ENCODE data around the gene CYP17A1.
"Not testable (repeated sequence)": the region's sequence is repeated elsewhere in the genome, so short reads cannot be mapped to it uniquely, and the experiment has no call there.

Gene CYP17A1

GRCh38 chr10:102837230-102837721, at the start of gene CYP17A1:
TSS of gene CYP17A1 (minus strand) at chr10:102837413. CDS start at chr10:102837361, 52 bp downstream.
- DNase-seq = no peak

- DNase-seq = no peak
Measured at GRCh38 chr10:102880256-102880655, 43.0 kb upstream of the CYP17A1 start.

GRCh38 chr10:102878629-102879028, 41.4 kb upstream of the CYP17A1 start:
- DNase-seq = no peak

GRCh38 chr10:102876747-102877153, 39.5 kb upstream of the CYP17A1 start:
- DNase-seq = no peak

- no peak for DNase-seq
Measured at GRCh38 chr10:102872163-102872562, 35.0 kb upstream of the CYP17A1 start.

GRCh38 chr10:102870221-102870620, 33.0 kb upstream of the CYP17A1 start:
- no peak for DNase-seq

- no peak for DNase-seq
Measured at GRCh38 chr10:102869258-102870198, 32.3 kb upstream of the CYP17A1 start, which contains the start of gene AS3MT. TSS of gene AS3MT (plus strand) at chr10:102869470. CDS start at chr10:102869593, 123 bp downstream.

GRCh38 chr10:102868911-102869257, 31.7 kb upstream of the CYP17A1 start:
- DNase-seq = no peak

- no peak for DNase-seq
Measured at GRCh38 chr10:102865620-102866019, 28.4 kb upstream of the CYP17A1 start.

- no peak for DNase-seq
Measured at GRCh38 chr10:102863660-102864059, 26.4 kb upstream of the CYP17A1 start.

- DNase-seq = no peak
Measured at GRCh38 chr10:102859911-102860310, 22.7 kb upstream of the CYP17A1 start.

- no peak for DNase-seq
Measured at GRCh38 chr10:102856758-102857424, 19.7 kb upstream of the CYP17A1 start.

GRCh38 chr10:102855731-102856436, 18.7 kb upstream of the CYP17A1 start:
- DNase-seq = not testable (repeated sequence)

GRCh38 chr10:102853237-102853636, 16.0 kb upstream of the CYP17A1 start:
- DNase-seq = not testable (repeated sequence)

- DNase-seq = no peak
Measured at GRCh38 chr10:102850025-102850518, 12.9 kb upstream of the CYP17A1 start.

GRCh38 chr10:102845352-102845902, 8.2 kb upstream of the CYP17A1 start:
- no peak for DNase-seq

- DNase-seq = not testable (repeated sequence)
Measured at GRCh38 chr10:102844190-102844776, 7.1 kb upstream of the CYP17A1 start.

GRCh38 chr10:102843139-102843538, 5.9 kb upstream of the CYP17A1 start:
- not testable (repeated sequence) for DNase-seq

GRCh38 chr10:102841827-102842345, 4.7 kb upstream of the CYP17A1 start:
- no peak for DNase-seq

GRCh38 chr10:102838276-102838927, 1.2 kb upstream of the CYP17A1 start:
- not testable (repeated sequence) for DNase-seq

GRCh38 chr10:102835007-102835482, 2.2 kb downstream of the CYP17A1 start:
- DNase-seq = peak; percentile 65
